A549 (cell line): Measurements from ENCODE around the gene ZSCAN29.

Experiments used
- FOSL2 ChIP-seq, 2 experiments: fragments of 450-650 bp in 1 of 2; fragments of >200 bp in 1 of 2; sonication (Bioruptor Twin) in 1 of 2; formaldehyde crosslinking; IDR thresholded peaks; 2 replicates each; pipeline versions ENCODE4 v1.5.0 to v1.6.1; 2016 to 2020; ENCODE audit warnings: mild to moderate bottlenecking in 1 of 2, moderate library complexity in 1 of 2
- REST ChIP-seq: fragments of 200-600 bp; sonication (generic); IDR thresholded peaks from 2 replicates; pipeline ENCODE4 v1.6.1; 2016; ENCODE audit warnings: antibody characterized with exemption, mild to moderate bottlenecking, moderate library complexity

- TF ChIP-seq FOSL2 (IDR thresholded peaks at IDR 0.05), result no peak
- TF ChIP-seq FOSL2 (CRISPR knock-in tag; IDR thresholded peaks at IDR 0.05), result no peak
- no peak for TF ChIP-seq REST
Measured at GRCh38 chr15:43347114-43347513, 23.7 kb downstream of the ZSCAN29 start.
